ENCODE results near the gene WRAP73. TPM values are rescaled to one million over a fixed set of nuclear protein-coding genes. Genes with fewer than 3 reads are reported as not detected.

WRAP73 gene, protein sequence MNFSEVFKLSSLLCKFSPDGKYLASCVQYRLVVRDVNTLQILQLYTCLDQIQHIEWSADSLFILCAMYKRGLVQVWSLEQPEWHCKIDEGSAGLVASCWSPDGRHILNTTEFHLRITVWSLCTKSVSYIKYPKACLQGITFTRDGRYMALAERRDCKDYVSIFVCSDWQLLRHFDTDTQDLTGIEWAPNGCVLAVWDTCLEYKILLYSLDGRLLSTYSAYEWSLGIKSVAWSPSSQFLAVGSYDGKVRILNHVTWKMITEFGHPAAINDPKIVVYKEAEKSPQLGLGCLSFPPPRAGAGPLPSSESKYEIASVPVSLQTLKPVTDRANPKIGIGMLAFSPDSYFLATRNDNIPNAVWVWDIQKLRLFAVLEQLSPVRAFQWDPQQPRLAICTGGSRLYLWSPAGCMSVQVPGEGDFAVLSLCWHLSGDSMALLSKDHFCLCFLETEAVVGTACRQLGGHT
- total RNA-seq, result 12.1 and 15.7 TPM in 2 replicates

DNA sequence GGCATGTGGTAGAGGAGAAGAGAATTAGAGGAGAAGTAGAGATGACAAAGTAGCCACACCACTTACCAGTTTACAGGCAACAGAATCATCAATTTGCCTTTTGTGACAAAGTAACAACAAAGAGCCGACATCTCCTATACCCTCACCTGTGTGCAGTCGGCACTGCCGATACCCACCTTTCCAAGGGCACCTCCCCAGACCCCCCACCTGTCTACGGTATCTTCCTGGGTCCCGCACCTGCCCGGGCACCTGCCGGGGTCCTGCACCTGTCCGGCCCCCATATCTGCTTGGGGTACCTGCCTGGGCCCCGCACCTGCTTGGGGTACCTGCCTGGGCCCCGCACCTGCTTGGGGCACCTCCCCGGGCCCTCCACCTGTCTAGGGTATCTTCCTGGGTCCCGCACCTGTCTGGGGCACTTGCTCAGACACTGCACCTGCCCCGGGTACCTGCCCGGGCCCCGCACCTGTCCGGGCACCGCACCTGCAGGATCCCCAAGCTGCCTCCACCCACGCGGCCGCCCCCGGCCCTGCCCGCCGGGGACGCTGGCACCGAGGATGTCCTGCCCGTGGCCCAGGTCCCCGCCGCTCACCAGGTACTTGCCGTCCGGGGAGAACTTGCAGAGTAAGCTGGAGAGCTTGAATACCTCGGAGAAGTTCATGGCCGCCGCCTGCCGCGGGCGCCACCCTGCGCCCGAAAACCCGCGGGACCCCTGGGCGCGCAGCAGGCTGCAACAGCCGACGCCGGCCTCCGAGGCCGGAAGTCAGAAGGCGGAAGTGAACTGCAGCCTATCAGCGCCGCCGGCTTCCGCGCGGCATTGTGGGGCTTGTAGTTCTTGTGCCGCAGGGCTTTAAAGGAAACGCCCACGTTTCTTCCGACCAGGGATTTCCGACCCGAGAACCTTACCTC lies at the start of gene WRAP73:
Gene WRAP73 (minus strand): TSS at position 762 of the 906 bp plus-strand sequence. CDS start 104 bp downstream, at position 658.

GRCh38 chr1:3651930-3652547 lies 2.1 kb upstream of the WRAP73 start, which contains the start of gene TP73:
Gene TP73, plus strand, starts transcription at chr1:3652516. Its CDS starts 29,850 bp downstream, at chr1:3682366.

DNA sequence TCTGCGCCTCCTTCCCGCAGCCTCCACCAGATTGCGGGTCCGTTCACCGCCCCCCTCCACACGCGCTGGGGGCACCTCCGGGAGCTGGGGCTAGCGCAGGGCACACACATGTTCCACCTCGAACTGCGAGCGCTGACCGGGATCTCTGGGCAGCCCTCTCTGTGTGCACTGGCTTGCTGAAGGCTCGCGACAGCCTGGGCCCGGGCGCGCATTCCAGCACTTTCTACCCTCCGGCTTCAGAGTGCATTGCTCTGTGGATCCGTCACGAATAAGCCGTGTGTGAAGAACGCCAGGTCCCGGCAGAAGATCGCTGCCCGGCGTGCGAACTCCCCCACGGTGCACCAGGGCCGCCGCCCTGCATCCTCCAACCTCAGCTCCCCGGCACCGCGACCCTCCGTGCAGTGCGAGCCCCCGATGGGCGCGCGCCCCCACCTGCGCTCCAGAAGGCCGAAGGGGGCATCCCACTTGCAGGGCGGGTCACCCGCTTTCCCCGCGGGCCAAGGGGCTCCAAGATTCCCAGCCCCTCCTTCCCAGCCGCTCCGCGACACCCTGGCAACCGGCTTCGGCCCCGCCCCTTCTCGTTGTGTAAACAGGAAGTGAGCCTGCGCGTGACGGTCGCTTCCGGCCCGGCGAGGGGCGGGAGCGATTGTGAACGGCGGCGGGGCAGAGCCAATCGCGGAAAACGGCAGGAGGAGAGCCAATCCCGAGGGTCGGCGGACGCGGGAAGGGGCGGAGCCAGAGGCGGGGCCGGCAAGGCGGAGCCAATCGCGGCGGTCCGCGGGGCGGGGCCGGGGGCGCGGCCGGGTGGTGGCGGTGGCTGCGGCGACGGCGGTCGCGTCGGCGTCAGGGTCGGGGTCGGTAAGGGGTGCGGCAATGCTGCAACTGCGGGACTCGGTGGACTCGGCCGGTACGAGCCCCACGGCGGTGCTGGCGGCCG lies 25.4 kb downstream of the WRAP73 start, which contains the start of gene TPRG1L:
Gene TPRG1L (plus strand): TSS at position 816 of the 937 bp plus-strand sequence. CDS start 58 bp downstream, at position 874.

GRCh38 chr1:3611170-3612019 lies 38.5 kb downstream of the WRAP73 start, which contains the start of gene MEGF6:
Gene MEGF6, minus strand, starts transcription at chr1:3611508. Its CDS starts 240 bp downstream, at chr1:3611268.

Other genes starting within 250 kb of the WRAP73 start
- gene ARHGEF16, start 195.4 kb downstream of the WRAP73 start, total RNA-seq, result under 0.01 and 0.09 TPM in 2 replicates
- 3.0 and 25.9 TPM in 2 replicates for gene MEGF6, start 38.6 kb downstream of the WRAP73 start, total RNA-seq
- 22.4 and 24.9 TPM in 2 replicates for gene TPRG1L, start 25.1 kb downstream of the WRAP73 start, total RNA-seq
- gene TP73, start 2.4 kb upstream of the WRAP73 start, total RNA-seq, result not detected in 2 replicates
- not detected in 2 replicates for gene CCDC27, start 102.3 kb upstream of the WRAP73 start, total RNA-seq
- 2.0 and 2.6 TPM in 2 replicates for gene SMIM1, start 122.6 kb upstream of the WRAP73 start, total RNA-seq
- 21.5 and 32.5 TPM in 2 replicates for gene LRRC47, start 146.4 kb upstream of the WRAP73 start, total RNA-seq
- gene CEP104, start 207.1 kb upstream of the WRAP73 start, total RNA-seq, result 15.2 and 24.8 TPM in 2 replicates
- gene DFFB, start 207.4 kb upstream of the WRAP73 start, total RNA-seq, result 7.9 and 8.2 TPM in 2 replicates